Hypothalamus (tissue), 51 donors: ENCODE results near the gene TMTC3.
"Not testable (repeated sequence)": the region's sequence is repeated elsewhere in the genome, so short reads cannot be mapped to it uniquely, and the experiment has no call there.

Experiments
- DNase-seq, 51 donors: peaks; one replicate each; lab custom pipeline; 2025; lab: John Stamatoyannopoulos, UW

TMTC3 gene

GRCh38 chr12:88141774-88142609, at the start of gene TMTC3, which contains the start of gene CEP290:
TSS of gene TMTC3 (plus strand) at chr12:88142307. CDS start at chr12:88148316, 6,009 bp downstream.
TSS of gene CEP290 (minus strand) at chr12:88142088. CDS start at chr12:88141307, 781 bp downstream.
- DNase-seq = peak; percentile 61 to 99 (median 96)

- no peak for DNase-seq
Observed at GRCh38 chr12:88092771-88093170, 49.3 kb upstream of the TMTC3 start.

- no peak for DNase-seq
Observed at GRCh38 chr12:88093573-88093972, 48.5 kb upstream of the TMTC3 start.

- DNase-seq = no peak
Observed at GRCh38 chr12:88108021-88108420, 34.1 kb upstream of the TMTC3 start.

DNA sequence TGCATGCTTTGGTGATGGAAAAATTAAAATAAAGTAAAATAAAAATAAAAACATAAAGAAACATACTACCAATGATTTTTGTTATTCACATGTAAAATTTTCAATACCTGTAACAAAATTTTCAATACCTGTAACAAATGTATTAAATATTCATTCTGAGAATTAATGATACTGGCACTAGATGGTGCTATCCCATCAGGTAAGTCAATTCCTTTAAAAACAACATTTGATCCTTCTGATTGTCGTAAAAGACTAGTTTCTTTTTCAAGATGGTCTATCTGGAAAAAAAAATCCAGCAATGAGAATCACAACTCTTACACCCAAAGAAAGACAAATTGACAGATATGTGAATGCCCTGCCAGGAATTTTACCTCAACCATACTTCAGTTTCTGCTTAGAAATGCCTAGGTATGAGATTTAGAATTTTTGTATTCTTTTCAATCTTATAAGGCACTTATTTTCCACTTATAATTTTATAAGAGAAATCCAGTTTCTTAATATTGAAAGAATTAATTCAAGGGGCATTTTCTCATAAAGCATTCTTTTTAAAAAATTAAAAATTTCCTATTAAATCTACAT, 30.9 kb upstream of the TMTC3 start:
- DNase-seq = peak in 1 of 51 donors; percentile 21

GRCh38 chr12:88113871-88114270, 28.2 kb upstream of the TMTC3 start:
- DNase-seq = no peak

- no peak for DNase-seq
Observed at GRCh38 chr12:88122666-88123065, 19.4 kb upstream of the TMTC3 start.

DNA sequence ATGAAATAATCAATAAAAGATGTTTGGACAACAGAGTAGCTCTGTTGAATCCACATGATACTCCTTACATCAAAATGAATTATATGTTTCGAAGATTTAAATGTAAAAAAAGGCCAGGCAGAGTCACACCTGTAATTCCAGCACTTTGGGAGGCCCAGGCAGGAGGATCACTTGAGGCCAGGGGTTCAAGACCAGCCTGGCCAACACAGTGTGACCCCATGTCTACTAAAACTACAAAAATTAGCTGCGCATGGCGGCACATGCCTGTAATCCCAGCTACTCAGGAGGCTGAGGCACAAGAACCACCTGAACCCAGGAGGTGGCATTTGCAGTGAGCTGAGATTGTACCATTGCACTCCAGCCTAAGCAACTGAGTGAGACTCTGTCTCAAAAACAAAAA, 15.0 kb upstream of the TMTC3 start:
- no peak for DNase-seq

DNA sequence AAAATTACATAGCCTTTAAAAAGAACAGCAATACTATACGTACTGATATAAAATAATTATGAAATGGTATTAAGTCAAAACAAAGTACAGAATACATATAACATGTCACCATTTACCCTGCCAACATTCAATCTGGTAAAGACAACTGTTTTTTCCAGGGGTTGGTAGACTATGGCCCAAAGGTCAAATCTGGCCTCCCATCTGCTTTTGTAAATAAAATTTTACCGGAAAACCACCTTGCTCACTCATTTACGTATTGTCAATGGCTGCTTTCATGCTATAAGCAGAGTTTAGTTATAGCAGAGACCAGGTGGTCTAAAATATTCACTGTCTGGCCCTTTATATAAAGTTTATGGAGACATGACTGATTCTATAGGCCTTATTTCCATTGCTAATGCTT, 14.3 kb upstream of the TMTC3 start:
- no peak for DNase-seq

DNA sequence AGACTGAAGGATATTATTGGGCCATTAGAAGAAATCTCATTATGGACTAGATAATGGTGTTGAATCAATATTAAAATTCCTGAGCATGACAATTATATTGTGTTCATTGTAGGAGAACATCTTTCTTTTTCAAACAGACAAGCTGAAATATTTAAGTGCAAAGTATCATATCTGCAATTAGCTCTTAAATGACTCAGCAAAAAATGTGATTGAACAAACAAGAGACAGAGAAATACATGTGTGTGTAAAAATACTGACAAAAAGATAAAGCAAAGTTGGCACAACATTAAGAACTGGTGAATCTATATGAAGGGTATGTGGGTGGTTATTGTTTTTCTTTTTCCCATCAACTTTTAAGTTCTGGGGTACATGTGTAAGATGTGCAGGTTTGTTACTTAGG, 9.7 kb upstream of the TMTC3 start:
- DNase-seq = no peak

DNA sequence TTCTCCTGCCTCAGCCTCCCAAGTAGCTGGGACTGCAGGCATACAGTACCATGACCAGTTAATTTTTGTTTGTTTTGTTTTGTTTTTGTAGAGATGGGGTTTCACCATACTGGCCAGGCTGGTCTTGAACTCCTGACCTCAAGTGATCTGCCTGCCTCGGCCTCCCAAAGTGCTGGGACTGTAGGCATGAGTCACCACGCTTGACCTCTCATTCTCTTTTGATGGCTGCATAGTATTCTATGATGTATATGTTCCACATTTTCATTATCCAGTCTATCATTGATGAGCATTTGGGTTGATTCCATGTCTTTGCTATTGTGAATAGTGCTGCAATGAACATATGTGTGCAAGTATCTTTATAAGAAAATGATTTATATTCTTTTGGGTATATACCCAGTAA, 8.9 kb upstream of the TMTC3 start:
- not testable (repeated sequence) for DNase-seq

- DNase-seq = not testable (repeated sequence)
Observed at GRCh38 chr12:88139711-88140110, 2.4 kb upstream of the TMTC3 start.

GRCh38 chr12:88141425-88141773, 708 bp upstream of the TMTC3 start:
- DNase-seq = peak in 1 of 51 donors; percentile 24

DNA sequence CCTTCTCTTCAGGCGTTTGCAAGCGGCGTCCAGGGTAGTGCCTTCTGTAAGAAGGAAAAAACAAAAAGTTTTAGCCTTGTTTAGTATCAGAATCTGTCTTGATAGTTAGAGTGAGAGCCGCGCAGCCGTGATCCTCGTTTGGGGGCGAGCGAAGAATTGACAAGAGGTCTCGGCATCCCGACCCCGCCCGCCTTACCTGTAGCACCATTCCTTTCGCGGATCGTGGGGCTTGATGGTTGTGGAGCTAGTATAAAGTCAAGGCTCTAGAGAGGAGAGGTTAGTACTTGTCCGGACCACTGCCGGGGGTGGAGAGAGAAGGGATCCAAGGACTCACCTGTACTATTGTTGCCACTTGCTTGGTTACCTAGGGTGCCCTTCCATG, 494 bp downstream of the TMTC3 start:
- peak in 22 of 51 donors; percentile 6 to 50 (median 26) for DNase-seq

GRCh38 chr12:88144037-88144436, 1.9 kb downstream of the TMTC3 start:
- no peak for DNase-seq

DNA sequence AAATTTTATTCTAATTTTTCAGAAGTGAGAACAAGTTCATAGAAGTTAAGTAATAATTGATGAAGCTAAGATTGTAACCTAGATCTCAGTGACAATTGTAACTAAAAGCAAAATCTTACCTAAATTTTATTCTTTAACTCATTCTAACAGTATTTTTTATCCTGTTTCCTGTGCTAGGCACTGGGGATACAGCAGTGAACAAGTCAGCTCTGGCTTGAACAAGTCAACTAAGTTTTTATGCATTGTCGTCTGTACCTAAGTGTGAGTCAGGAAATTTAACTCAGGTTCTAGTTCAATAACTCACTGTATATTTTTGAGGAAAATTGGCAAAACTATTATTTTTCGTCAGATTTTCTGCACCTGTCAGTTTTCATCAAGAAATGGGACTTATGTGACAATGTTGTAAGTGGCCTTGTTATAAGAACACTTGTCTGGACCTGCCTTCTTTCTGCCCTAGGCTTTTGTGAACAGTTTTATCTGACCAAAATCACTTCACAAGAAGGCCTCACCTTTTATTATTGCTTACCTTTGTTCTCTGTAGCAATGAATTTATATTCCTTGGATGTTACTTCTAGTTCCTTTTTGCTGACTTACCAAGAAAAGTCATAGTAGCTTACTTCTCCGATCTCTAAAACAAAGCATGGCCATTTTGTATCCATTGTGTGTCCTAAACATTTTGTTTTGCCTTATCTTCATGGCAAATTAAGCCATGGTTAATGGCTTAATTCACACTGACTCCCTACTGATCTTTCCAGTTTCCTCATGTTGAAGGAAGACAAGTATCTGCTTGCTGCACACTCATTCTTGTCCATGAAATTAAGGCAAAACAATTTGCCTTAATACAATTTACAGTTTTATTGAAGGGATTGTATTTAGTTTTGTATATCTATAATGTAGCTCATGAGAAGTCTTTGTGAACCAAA, 2.7 kb downstream of the TMTC3 start:
- no peak for DNase-seq

DNA sequence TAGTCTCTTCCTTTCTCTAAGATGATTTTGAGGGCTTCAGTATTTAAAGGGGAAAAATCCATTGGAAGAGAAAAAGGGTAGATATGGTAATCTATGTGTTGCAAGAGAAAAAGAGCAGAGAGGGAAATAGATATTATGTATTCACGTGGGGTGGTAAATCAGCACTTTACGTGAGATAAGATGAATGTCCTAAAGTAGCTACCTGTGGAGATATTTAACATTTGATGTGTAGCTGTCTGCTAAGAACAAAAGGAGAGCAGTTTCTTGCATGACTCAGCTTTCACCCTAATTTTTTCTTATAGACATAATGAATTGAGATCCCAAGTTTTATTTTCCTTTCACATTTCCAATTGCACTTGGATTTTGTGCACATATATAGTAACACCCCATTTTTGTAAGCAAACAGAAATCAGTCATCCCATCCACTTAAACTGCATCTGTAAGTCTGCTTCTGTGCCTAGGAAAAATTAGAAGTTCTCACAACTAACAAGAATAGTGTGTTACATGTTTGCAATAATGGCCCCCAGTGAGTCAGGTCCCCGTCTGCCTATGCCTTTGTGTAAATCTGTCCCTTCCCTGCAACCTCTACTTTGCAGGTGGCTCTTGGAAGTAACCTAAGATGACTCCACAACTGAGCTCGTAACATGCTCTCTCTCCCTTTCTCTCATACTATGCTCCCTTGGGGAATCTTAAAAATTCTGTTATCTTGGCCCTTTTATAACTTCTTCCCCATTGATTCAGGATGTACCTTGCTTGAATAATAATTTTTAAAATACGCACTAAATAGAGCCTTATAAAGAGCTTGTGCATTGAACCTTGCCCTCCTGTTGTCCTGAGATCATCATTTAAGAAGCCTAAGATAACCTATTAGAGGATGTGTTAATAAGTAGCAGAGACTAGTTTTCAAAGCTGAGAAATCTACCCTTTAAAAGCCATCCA, 3.7 kb downstream of the TMTC3 start:
- no peak for DNase-seq

GRCh38 chr12:88150063-88150462, 8.0 kb downstream of the TMTC3 start:
- no peak for DNase-seq

DNA sequence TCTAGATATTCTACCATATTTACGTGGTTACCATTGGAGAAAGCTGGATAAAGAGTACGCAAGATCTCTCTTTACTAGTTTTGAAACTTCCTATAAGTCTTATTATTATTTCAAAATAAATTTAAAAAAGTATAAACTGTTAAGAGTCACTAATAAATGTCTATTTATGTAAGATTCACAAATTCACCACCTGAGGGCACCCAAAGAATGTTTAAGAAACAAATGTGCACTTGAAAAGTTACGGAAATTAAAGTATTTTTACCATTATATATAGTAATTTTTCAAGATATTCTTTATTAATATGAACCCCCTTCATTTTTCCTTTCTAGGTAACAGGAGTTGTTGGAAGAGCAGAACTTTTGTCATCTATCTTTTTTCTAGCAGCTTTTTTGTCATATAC, 11.9 kb downstream of the TMTC3 start:
- DNase-seq = no peak

GRCh38 chr12:88156075-88156654, 14.1 kb downstream of the TMTC3 start:
- no peak for DNase-seq
